ENCODE data around the gene TMPRSS15. TPM values are rescaled to one million over a fixed set of nuclear protein-coding genes. Genes with fewer than 3 reads are reported as not detected.

TMPRSS15 gene
- total RNA-seq, 1 donor from 2014 or later: not detected

GRCh38 chr21:18354947-18355346, 48.6 kb downstream of the TMPRSS15 start:
- no peak for DNase-seq (ENCODE audit: low spot score)
- intact Hi-C loops (cut with DNase I): no loop called here

GRCh38 chr21:18350216-18350615, 53.4 kb downstream of the TMPRSS15 start:
- DNase-seq (ENCODE audit: low spot score): no peak
- intact Hi-C loops (cut with DNase I): no loop called here

GRCh38 chr21:18349468-18349867, 54.1 kb downstream of the TMPRSS15 start:
- no peak for DNase-seq (ENCODE audit: low spot score)
- intact Hi-C loops (cut with DNase I): no loop called here

- intact Hi-C loops (cut with DNase I): no loop called here
- no peak for DNase-seq (ENCODE audit: low spot score)
Measured at GRCh38 chr21:18340387-18340942, 63.1 kb downstream of the TMPRSS15 start.

- intact Hi-C loops (cut with DNase I): no loop called here
- DNase-seq (ENCODE audit: low spot score): no peak
Measured at GRCh38 chr21:18335651-18336236, 67.8 kb downstream of the TMPRSS15 start.

- no peak for DNase-seq (ENCODE audit: low spot score)
- intact Hi-C loops (cut with DNase I): no loop called here
Measured at GRCh38 chr21:18334066-18334465, 69.5 kb downstream of the TMPRSS15 start.

- DNase-seq (ENCODE audit: low spot score): no peak
- intact Hi-C loops (cut with DNase I): no loop called here
Measured at GRCh38 chr21:18318156-18318555, 85.4 kb downstream of the TMPRSS15 start.

- intact Hi-C loops (cut with DNase I): no loop called here
- no peak for DNase-seq (ENCODE audit: low spot score)
Measured at GRCh38 chr21:18298228-18298627, 105.4 kb downstream of the TMPRSS15 start.

GRCh38 chr21:18294100-18294499, 109.5 kb downstream of the TMPRSS15 start:
- intact Hi-C loops (cut with DNase I): no loop called here
- no peak for DNase-seq (ENCODE audit: low spot score)

- DNase-seq (ENCODE audit: low spot score): no peak
Measured at GRCh38 chr21:18289876-18290275, 113.7 kb downstream of the TMPRSS15 start.

GRCh38 chr21:18285379-18285778, 118.2 kb downstream of the TMPRSS15 start:
- intact Hi-C loops (cut with DNase I): no loop called here
- DNase-seq (ENCODE audit: low spot score): no peak

More at GRCh38 chr21:18289876-18290275, 113.7 kb downstream of the TMPRSS15 start:
- intact Hi-C loops (cut with DNase I): no loop called here

GRCh38 chr21:18275781-18276180, 127.8 kb downstream of the TMPRSS15 start:
- intact Hi-C loops (cut with DNase I): no loop called here
- no peak for DNase-seq (ENCODE audit: low spot score)

GRCh38 chr21:18274370-18274769, 129.2 kb downstream of the TMPRSS15 start:
- DNase-seq (ENCODE audit: low spot score): no peak
- intact Hi-C loops (cut with DNase I): no loop called here

GRCh38 chr21:18273400-18273799, 130.2 kb downstream of the TMPRSS15 start:
- intact Hi-C loops (cut with DNase I): no loop called here
- no peak for DNase-seq (ENCODE audit: low spot score)

GRCh38 chr21:18269856-18270255, 133.7 kb downstream of the TMPRSS15 start:
- DNase-seq (ENCODE audit: low spot score): no peak
- intact Hi-C loops (cut with DNase I): no loop called here

- DNase-seq (ENCODE audit: low spot score): no peak
- intact Hi-C loops (cut with DNase I): no loop called here
Measured at GRCh38 chr21:18268906-18269305, 134.7 kb downstream of the TMPRSS15 start.

GRCh38 chr21:18267496-18267895, 136.1 kb downstream of the TMPRSS15 start:
- intact Hi-C loops (cut with DNase I): no loop called here

GRCh38 chr21:18265944-18266343, 137.6 kb downstream of the TMPRSS15 start:
- intact Hi-C loops (cut with DNase I): no loop called here
- DNase-seq (ENCODE audit: low spot score): no peak

More at GRCh38 chr21:18267496-18267895, 136.1 kb downstream of the TMPRSS15 start:
- no peak for DNase-seq (ENCODE audit: low spot score)

GRCh38 chr21:18253799-18254198, 149.8 kb downstream of the TMPRSS15 start:
- DNase-seq (ENCODE audit: low spot score): no peak
- intact Hi-C loops (cut with DNase I): no loop called here

GRCh38 chr21:18253221-18253620, 150.4 kb downstream of the TMPRSS15 start:
- intact Hi-C loops (cut with DNase I): no loop called here
- DNase-seq (ENCODE audit: low spot score): no peak

- intact Hi-C loops (cut with DNase I): no loop called here
- DNase-seq (ENCODE audit: low spot score): no peak
Measured at GRCh38 chr21:18252680-18253079, 150.9 kb downstream of the TMPRSS15 start.

GRCh38 chr21:18252256-18252655, 151.3 kb downstream of the TMPRSS15 start:
- no peak for DNase-seq (ENCODE audit: low spot score)
- intact Hi-C loops (cut with DNase I): no loop called here
